Measurements from ENCODE around the gene PRCC.

DNA sequence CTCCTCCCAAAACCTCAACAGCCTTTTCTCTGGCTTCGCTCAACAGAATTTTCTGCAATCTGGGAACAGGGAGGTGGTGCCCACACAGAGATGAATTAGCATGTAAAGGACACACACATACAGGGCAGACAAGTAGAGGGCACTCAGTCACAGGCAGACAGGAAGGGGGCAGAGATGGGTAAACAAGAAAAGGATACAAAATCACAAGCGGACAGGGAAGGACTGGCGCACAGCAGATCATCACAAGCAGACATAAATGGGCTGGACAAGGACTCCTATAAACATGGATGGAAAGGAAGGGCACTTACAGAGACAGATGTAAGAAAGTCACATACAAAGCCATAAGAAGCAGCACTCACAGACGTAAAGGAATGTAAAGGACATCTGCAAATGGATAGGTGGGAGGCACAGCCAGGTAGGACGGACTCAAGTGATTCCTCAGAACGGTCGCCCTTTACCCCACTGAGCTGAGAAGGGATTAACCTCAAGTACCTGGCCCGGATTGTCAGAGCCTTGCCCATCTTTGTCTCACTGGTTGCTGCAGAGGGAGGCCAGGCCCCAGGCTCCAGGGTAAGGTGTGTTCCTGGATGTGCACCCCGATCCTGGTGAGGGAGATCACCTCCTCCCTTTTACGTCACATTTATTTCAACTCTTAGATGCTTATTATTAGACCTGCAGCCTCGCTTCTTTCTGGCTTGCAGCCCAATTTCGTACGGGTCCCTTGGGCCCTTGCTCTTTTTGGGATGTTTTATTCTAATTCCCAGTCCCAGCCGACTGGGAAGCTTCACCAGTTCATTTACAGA, 836 bp upstream of the PRCC start:
- TF ChIP-seq POLR2A (IDR thresholded peaks at IDR 0.05): no peak
- TF ChIP-seq, protein P1, sequence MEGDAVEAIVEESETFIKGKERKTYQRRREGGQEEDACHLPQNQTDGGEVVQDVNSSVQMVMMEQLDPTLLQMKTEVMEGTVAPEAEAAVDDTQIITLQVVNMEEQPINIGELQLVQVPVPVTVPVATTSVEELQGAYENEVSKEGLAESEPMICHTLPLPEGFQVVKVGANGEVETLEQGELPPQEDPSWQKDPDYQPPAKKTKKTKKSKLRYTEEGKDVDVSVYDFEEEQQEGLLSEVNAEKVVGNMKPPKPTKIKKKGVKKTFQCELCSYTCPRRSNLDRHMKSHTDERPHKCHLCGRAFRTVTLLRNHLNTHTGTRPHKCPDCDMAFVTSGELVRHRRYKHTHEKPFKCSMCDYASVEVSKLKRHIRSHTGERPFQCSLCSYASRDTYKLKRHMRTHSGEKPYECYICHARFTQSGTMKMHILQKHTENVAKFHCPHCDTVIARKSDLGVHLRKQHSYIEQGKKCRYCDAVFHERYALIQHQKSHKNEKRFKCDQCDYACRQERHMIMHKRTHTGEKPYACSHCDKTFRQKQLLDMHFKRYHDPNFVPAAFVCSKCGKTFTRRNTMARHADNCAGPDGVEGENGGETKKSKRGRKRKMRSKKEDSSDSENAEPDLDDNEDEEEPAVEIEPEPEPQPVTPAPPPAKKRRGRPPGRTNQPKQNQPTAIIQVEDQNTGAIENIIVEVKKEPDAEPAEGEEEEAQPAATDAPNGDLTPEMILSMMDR (IDR thresholded peaks at IDR 0.05): no peak

Measured in uterus (tissue), 2 donors.